Tibial nerve (tissue), 4 donors: ENCODE data around the gene RBMS3. TPM values are rescaled to one million over a fixed set of nuclear protein-coding genes. Genes with fewer than 3 reads are reported as not detected.

Experiments used
- DNase-seq, 2 donors: peaks; one replicate each; pipeline ENCODE4 v3.0.0-alpha.2; 2019; ENCODE audit warnings: low spot score in 2 of 2
- H3K27ac ChIP-seq, 4 donors: fragments of 200-600 bp; sonication (generic) in 3 of 4; one replicate each; pipeline ENCODE4 v1.5.1; 2017 to 2019; ENCODE audit warnings: mild to moderate bottlenecking in 1 of 4
- H3K27me3 ChIP-seq, 2 donors: fragments of 200-600 bp; sonication (generic) in 1 of 2; one replicate each; pipeline versions ENCODE4 v1.5.1 to v1.6.0; 2017 to 2019
- H3K36me3 ChIP-seq, 3 donors: fragments of 200-600 bp; sonication (generic); one replicate each; pipeline ENCODE4 v1.5.1; 2018 to 2019
- H3K4me1 ChIP-seq, 4 donors: fragments of 200-600 bp; sonication (generic) in 3 of 4; one replicate each; pipeline ENCODE4 v1.5.1; 2017 to 2019
- H3K4me3 ChIP-seq, 4 donors: fragments of 200-600 bp; sonication (generic) in 3 of 4; one replicate each; pipeline ENCODE4 v1.5.1; 2017 to 2019; ENCODE audit warnings: mild to moderate bottlenecking in 1 of 4, moderate library complexity in 1 of 4
- H3K9me3 ChIP-seq, 4 donors: fragments of 200-600 bp; sonication (generic) in 3 of 4; one replicate each; pipeline ENCODE4 v1.5.1; 2017 to 2019
- CTCF ChIP-seq, 5 experiments: fragments of 200-600 bp in 3 of 5; fragments of 450-650 bp in 2 of 5; sonication (generic) in 3 of 5; IDR thresholded peaks; one replicate each; pipeline ENCODE4 v1.5.1; 2016 to 2019; ENCODE audit warnings: antibody characterized with exemption in 5 of 5, mild to moderate bottlenecking in 3 of 5, moderate library complexity in 2 of 5
- EP300 ChIP-seq, 2 donors: sonication (generic); formaldehyde crosslinking; IDR thresholded peaks; one replicate each; pipeline ENCODE4 v1.6.1; 2017; ENCODE audit warnings: antibody characterized with exemption in 2 of 2, mild to moderate bottlenecking in 1 of 2
- POLR2A ChIP-seq, 2 donors: fragments of 450-650 bp; IDR thresholded peaks; one replicate each; pipeline ENCODE4 v1.6.1; 2017; ENCODE audit warnings: antibody characterized with exemption in 2 of 2, mild to moderate bottlenecking in 2 of 2, moderate library complexity in 2 of 2
- WGBS, 2 donors: methylation state at CpG; one replicate each; pipeline ENCODE4 v1.1.5; 2018; 5-methylcytosine and 5-hydroxymethylcytosine counted together
- total RNA-seq, 4 donors: library from RNA; depleted of rRNA; stranded (reverse); fragments of >200 nt; gene quantifications; one replicate each; pipeline ENCODE4 v1.1.0, GENCODE V29; 2016

RBMS3 gene
- total RNA-seq, 4 donors from 2014 or later, result 157 to 175 (median 161) TPM

DNA sequence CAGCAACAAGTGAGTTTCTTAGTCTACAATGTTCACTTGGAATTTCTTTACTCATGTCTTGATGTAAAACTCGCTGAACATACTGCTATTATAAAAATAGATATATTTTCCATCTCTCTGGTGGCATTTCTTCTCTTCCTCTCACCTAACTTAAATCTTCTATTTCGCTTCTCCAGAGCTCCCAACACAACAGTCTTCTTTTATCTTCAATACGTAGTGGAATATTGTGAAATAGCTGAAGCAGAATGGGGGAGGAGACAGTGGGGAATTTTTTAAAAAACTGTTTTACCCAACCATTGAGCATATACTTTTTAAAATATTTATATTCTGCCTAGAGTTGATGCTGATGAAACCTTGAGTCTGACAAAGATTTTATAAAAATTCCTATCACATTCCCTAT lies 548.5 kb downstream of the RBMS3 start:
- TF ChIP-seq CTCF (IDR thresholded peaks at IDR 0.05), result no peak
- no peak for TF ChIP-seq EP300 (IDR thresholded peaks at IDR 0.05)
- TF ChIP-seq POLR2A (IDR thresholded peaks at IDR 0.05), result no peak
- H3K27me3 ChIP-seq, result no peaks in the 10 kb centered on the region
- H3K36me3 ChIP-seq, result peaks cover 0 to 7% (median 0%) of the 10 kb centered on the region in 3 donors
- DNase-seq, result no peak
- H3K4me3 ChIP-seq, result no peak overlapping the region
- H3K4me1 ChIP-seq, result no peaks in the 10 kb centered on the region
- peaks cover 0 to 16% (median 2%) of the 10 kb centered on the region in 4 donors for H3K9me3 ChIP-seq
- WGBS, 2 donors, result 79 to 83% methylated on average over 3 of the region's 3 CpGs
- H3K27ac ChIP-seq, result no peak overlapping the region

DNA sequence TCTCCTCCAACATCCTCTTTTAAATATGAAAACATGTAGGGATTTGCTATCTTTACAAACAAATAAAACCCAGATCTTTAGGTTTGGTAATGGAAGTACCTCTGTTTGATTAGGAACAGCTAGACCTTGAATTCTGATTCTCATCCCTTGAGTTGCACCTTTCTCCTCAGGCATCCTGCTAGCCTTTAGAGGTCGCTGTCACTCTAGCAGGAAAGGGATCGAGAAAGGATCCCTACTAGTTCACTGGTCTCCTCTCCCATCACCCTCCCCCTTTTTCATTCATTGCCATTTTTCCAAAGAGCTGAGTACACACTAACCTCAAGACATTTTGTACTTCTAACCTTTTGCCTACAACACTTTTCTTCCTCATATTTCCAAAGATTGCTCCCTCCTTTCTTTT lies 569.8 kb downstream of the RBMS3 start:
- H3K27me3 ChIP-seq, result no peaks in the 10 kb centered on the region
- H3K27ac ChIP-seq, result no peak overlapping the region
- H3K4me3 ChIP-seq, result no peak overlapping the region
- H3K36me3 ChIP-seq, result no peaks in the 10 kb centered on the region
- TF ChIP-seq CTCF (IDR thresholded peaks at IDR 0.05) (no peak), EP300 (IDR thresholded peaks at IDR 0.05) (no peak), POLR2A (IDR thresholded peaks at IDR 0.05) (no peak)
- 65 to 71% methylated on average over 2 of the region's 2 CpGs for WGBS, 2 donors
- peaks cover 0 to 2% (median 0%) of the 10 kb centered on the region in 4 donors for H3K4me1 ChIP-seq
- DNase-seq, result no peak
- no peaks in the 10 kb centered on the region for H3K9me3 ChIP-seq

DNA sequence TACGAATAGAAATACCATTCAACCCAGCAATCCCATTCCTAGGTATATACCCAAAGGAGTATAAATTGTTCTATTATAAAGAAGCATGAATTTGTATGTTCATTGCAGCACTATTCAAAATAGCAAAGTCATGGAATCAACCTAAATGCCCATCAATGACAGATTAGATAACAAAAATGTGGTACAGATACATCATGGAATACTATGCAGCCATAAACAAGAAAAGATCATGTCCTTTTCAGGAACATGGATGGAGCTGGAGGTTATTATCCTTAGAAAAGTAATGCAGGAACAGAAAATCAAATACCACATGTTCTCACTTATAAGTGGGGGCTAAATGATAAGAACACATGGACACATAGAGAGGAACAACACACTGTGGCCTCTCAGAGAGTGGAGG lies 571.9 kb downstream of the RBMS3 start:
- H3K4me3 ChIP-seq, result no peak overlapping the region
- WGBS, 2 donors, result 48 to 94% methylated on average over 1 of the region's 1 CpG

GRCh38 chr3:29853841-29854397 lies 573.0 kb downstream of the RBMS3 start:
- no peaks in the 10 kb centered on the region for H3K27me3 ChIP-seq
- H3K36me3 ChIP-seq, result no peaks in the 10 kb centered on the region
- DNase-seq, result no peak
- H3K4me3 ChIP-seq, result no peak overlapping the region
- 80 to 89% methylated on average over 7 of the region's 7 CpGs for WGBS, 2 donors
- TF ChIP-seq EP300 (IDR thresholded peaks at IDR 0.05) (no peak), POLR2A (IDR thresholded peaks at IDR 0.05) (no peak)
- no peak overlapping the region for H3K27ac ChIP-seq
- H3K9me3 ChIP-seq, result no peaks in the 10 kb centered on the region
- no peaks in the 10 kb centered on the region for H3K4me1 ChIP-seq

More for the DNA sequence above, 571.9 kb downstream of the RBMS3 start:
- Histone ChIP-seq H3K4me1 (no peaks in the 10 kb centered on the region), H3K27me3 (no peaks in the 10 kb centered on the region), H3K9me3 (no peaks in the 10 kb centered on the region), H3K36me3 (no peaks in the 10 kb centered on the region), H3K27ac (no peak overlapping the region)
- DNase-seq, result no peak
- TF ChIP-seq CTCF (IDR thresholded peaks at IDR 0.05), result no peak
- no peak for TF ChIP-seq EP300 (IDR thresholded peaks at IDR 0.05)
- no peak for TF ChIP-seq POLR2A (IDR thresholded peaks at IDR 0.05)

DNA sequence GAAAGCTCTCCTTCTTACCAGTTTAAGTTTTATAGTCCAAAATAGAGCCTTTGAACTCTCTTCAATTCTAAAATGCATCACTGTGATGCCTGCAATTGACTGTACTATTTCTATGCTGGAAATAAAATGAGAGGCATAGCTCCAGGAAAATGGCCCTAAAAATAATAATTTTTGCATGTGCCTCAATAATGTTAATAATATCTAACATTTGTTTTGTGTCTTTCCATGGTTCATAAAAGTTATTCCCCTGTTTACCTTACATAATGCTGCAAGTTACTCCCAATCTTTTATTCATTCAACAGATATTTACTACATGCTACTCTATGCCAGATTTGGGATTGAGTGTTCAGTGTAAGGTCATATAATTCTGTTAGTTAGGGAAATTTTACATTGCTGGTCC lies 574.0 kb downstream of the RBMS3 start:
- no peak for DNase-seq
- Histone ChIP-seq H3K4me1 (no peaks in the 10 kb centered on the region), H3K27ac (no peak overlapping the region), H3K4me3 (no peak overlapping the region), H3K36me3 (no peaks in the 10 kb centered on the region), H3K9me3 (no peaks in the 10 kb centered on the region), H3K27me3 (no peaks in the 10 kb centered on the region)
- no peak for TF ChIP-seq CTCF (IDR thresholded peaks at IDR 0.05)
- TF ChIP-seq POLR2A (IDR thresholded peaks at IDR 0.05), result no peak
